HG03060 (cell line): ENCODE data around the gene TMPRSS6.

ENCODE experiments used
- ATAC-seq: cut with Tn5 transposase; IDR thresholded peaks from one replicate; pipeline ENCODE4 v1.9.1; 2021; ENCODE audit warnings: low read depth, moderate number of reproducible peaks; ENCODE audit not compliant: unreplicated experiment

The TMPRSS6 gene

GRCh38 chr22:37054056-37054395 is 55.5 kb downstream of the TMPRSS6 start:
- no peak for ATAC-seq

- ATAC-seq, result no peak
Observed at GRCh38 chr22:37053310-37054055, 56.0 kb downstream of the TMPRSS6 start.

GRCh38 chr22:37052386-37053309 is 56.9 kb downstream of the TMPRSS6 start:
- ATAC-seq, result no peak

GRCh38 chr22:37051391-37052385 is 57.8 kb downstream of the TMPRSS6 start, which contains the start of gene KCTD17:
Gene KCTD17, plus strand, starts transcription at chr22:37051742. Its CDS starts 19 bp downstream, at chr22:37051761.
- ATAC-seq, result no peak

GRCh38 chr22:37050913-37051312 is 58.6 kb downstream of the TMPRSS6 start:
- no peak for ATAC-seq

GRCh38 chr22:37049224-37049623 is 60.3 kb downstream of the TMPRSS6 start:
- ATAC-seq, result no peak

- no peak for ATAC-seq
Observed at GRCh38 chr22:37048133-37048532, 61.4 kb downstream of the TMPRSS6 start.

GRCh38 chr22:37047006-37047405 is 62.5 kb downstream of the TMPRSS6 start:
- ATAC-seq, result no peak

GRCh38 chr22:37046589-37046988 is 62.9 kb downstream of the TMPRSS6 start:
- no peak for ATAC-seq

- ATAC-seq, result no peak
Observed at GRCh38 chr22:37045958-37046357, 63.6 kb downstream of the TMPRSS6 start.

- ATAC-seq, result no peak
Observed at GRCh38 chr22:37044634-37045625, 64.6 kb downstream of the TMPRSS6 start.

GRCh38 chr22:37043828-37044538 is 65.5 kb downstream of the TMPRSS6 start:
- ATAC-seq, result no peak

GRCh38 chr22:37043209-37043827 is 66.2 kb downstream of the TMPRSS6 start:
- no peak for ATAC-seq

GRCh38 chr22:37039466-37039865 is 70.0 kb downstream of the TMPRSS6 start:
- no peak for ATAC-seq

- no peak for ATAC-seq
Observed at GRCh38 chr22:37037669-37038068, 71.8 kb downstream of the TMPRSS6 start.

GRCh38 chr22:37036655-37037377 is 72.7 kb downstream of the TMPRSS6 start:
- ATAC-seq, result no peak

GRCh38 chr22:37033605-37034430 is 75.7 kb downstream of the TMPRSS6 start:
- no peak for ATAC-seq
